HepG2 (cell line): ENCODE results near the gene PUM1. TPM values are rescaled to one million over a fixed set of nuclear protein-coding genes. Genes with fewer than 3 reads are reported as not detected.
A peak's percentile ranks its signal among the peaks of the same experiment; 100 is the strongest.

Experiments
- CCDC6 ChIP-seq: sonication (generic); formaldehyde crosslinking; IDR thresholded peaks from 2 replicates; pipeline ENCODE4 v1.8.1; 2022; ENCODE audit warnings: mild to moderate bottlenecking, missing genetic modification reagents, moderate library complexity
- ELF1 ChIP-seq: sonication (generic); formaldehyde crosslinking; IDR thresholded peaks from 2 replicates; pipeline ENCODE4 v1.4.0; 2020; ENCODE audit warnings: missing genetic modification reagents
- FOXO4 ChIP-seq: sonication (generic); formaldehyde crosslinking; conservative IDR thresholded peaks from 2 replicates; pipeline ENCODE4 v1.8.1; 2023; ENCODE audit warnings: missing genetic modification reagents
- GLI4 ChIP-seq: sonication (generic); formaldehyde crosslinking; IDR thresholded peaks from 2 replicates; pipeline ENCODE4 v1.5.1; 2020; ENCODE audit warnings: missing genetic modification reagents, mild to moderate bottlenecking, moderate library complexity, borderline replicate concordance
- HNRNPK ChIP-seq: fragments of 200-400 bp; formaldehyde crosslinking; IDR thresholded peaks from 2 replicates; pipeline ENCODE4 v1.6.1; 2018; ENCODE audit warnings: low read length, low read depth, moderate library complexity, mild to moderate bottlenecking; ENCODE audit not compliant: poor library complexity, severe bottlenecking
- KDM2A ChIP-seq: sonication (generic); formaldehyde crosslinking; IDR thresholded peaks from 2 replicates; pipeline ENCODE4 v1.4.0; 2020; ENCODE audit warnings: low read depth, missing genetic modification reagents, borderline replicate concordance
- MYNN ChIP-seq: sonication (generic); formaldehyde crosslinking; IDR thresholded peaks from 2 replicates; pipeline ENCODE4 v1.4.0; 2020; ENCODE audit warnings: mild to moderate bottlenecking, low read depth, missing genetic modification reagents
- PHB2 ChIP-seq: fragments of 450-650 bp; IDR thresholded peaks from 2 replicates; pipeline ENCODE4 v1.6.1; 2018; ENCODE audit not compliant: partially characterized antibody
- TAF15 ChIP-seq: fragments of 200-400 bp; formaldehyde crosslinking; IDR thresholded peaks from one replicate; pipeline ENCODE4 v1.6.1; 2018; ENCODE audit warnings: mild to moderate bottlenecking, low read depth, low read length; ENCODE audit not compliant: poor library complexity, severe bottlenecking
- TEAD3 ChIP-seq: optimal IDR thresholded peaks from 2 replicates; pipeline ENCODE3; 2016; ENCODE audit warnings: borderline replicate concordance
- ZIK1 ChIP-seq: sonication (generic); formaldehyde crosslinking; IDR thresholded peaks from 2 replicates; pipeline ENCODE4 v1.5.0; 2020; ENCODE audit warnings: mild to moderate bottlenecking, low read depth, missing genetic modification reagents, borderline replicate concordance
- ZNF207 ChIP-seq: fragments of 450-650 bp; IDR thresholded peaks from 2 replicates; pipeline ENCODE4 v1.6.1; 2016; ENCODE audit warnings: antibody characterized with exemption, borderline replicate concordance
- ZNF335 ChIP-seq: sonication (generic); formaldehyde crosslinking; IDR thresholded peaks from 2 replicates; pipeline ENCODE4 v1.4.0; 2020; ENCODE audit warnings: missing genetic modification reagents
- ZNF343 ChIP-seq: sonication (generic); formaldehyde crosslinking; IDR thresholded peaks from 2 replicates; pipeline ENCODE4 v1.4.0; 2020; ENCODE audit warnings: mild to moderate bottlenecking, missing genetic modification reagents
- ZNF431 ChIP-seq: sonication (generic); formaldehyde crosslinking; IDR thresholded peaks from 2 replicates; pipeline ENCODE4 v1.9.0; 2022; ENCODE audit warnings: missing genetic modification reagents, low read depth, mild to moderate bottlenecking, borderline replicate concordance
- ZNF556 ChIP-seq: sonication (generic); formaldehyde crosslinking; IDR thresholded peaks from 2 replicates; pipeline ENCODE4 v1.4.0; 2020; ENCODE audit warnings: mild to moderate bottlenecking, missing genetic modification reagents, borderline replicate concordance
- polyA plus RNA-seq, 8 experiments: library from polyadenylated mRNA; depleted of rRNA in 3 of 8; stranded (reverse) in 7 of 8; unstranded in 1 of 8; fragments of >200 nt; fragmentation: Illumina TruSeq in 4 of 8; extraction: Trizol in 4 of 8; gene quantifications; 2 replicates each; pipeline versions ENCODE4 v1.2.1 to v1.2.3, GENCODE V29; 2011 to 2016; ENCODE audit warnings: low read depth in 4 of 8, missing spikeins in 1 of 8, mixed read lengths in 1 of 8; ENCODE audit not compliant: insufficient read depth in 1 of 8
- total RNA-seq, 5 experiments: library from RNA; depleted of rRNA; stranded (reverse); fragments of >200 nt; fragmentation: Illumina TruSeq; extraction: Trizol; gene quantifications; 2 replicates each; pipeline ENCODE4 v1.2.3, GENCODE V29; 2016; ENCODE audit warnings: low read depth in 1 of 5
- TF ChIP-seq, protein P1 (sequence below): sonication (generic); formaldehyde crosslinking; IDR thresholded peaks from 2 replicates; pipeline ENCODE4 v1.4.0; 2020; ENCODE audit warnings: missing genetic modification reagents, borderline replicate concordance
- TF ChIP-seq, protein P2 (sequence below): sonication (generic); formaldehyde crosslinking; IDR thresholded peaks from 2 replicates; pipeline ENCODE4 v1.9.0; 2021; ENCODE audit warnings: missing genetic modification reagents, borderline replicate concordance
- TF ChIP-seq, protein P3 (sequence below): sonication (generic); formaldehyde crosslinking; IDR thresholded peaks from 2 replicates; pipeline ENCODE4 v1.4.0; 2020; ENCODE audit warnings: missing genetic modification reagents, mild to moderate bottlenecking, borderline replicate concordance
- TF ChIP-seq, protein P4 (sequence below): sonication (generic); formaldehyde crosslinking; IDR thresholded peaks from 2 replicates; pipeline ENCODE4 v1.5.0; 2020; ENCODE audit warnings: mild to moderate bottlenecking, missing genetic modification reagents, borderline replicate concordance

PUM1 gene
- total and polyA plus RNA-seq, 2 of the 13 experiments (the other 11 are each of a cell fraction or from before 2014, with no cell fraction given), result 64.7 to 91.0 TPM

DNA sequence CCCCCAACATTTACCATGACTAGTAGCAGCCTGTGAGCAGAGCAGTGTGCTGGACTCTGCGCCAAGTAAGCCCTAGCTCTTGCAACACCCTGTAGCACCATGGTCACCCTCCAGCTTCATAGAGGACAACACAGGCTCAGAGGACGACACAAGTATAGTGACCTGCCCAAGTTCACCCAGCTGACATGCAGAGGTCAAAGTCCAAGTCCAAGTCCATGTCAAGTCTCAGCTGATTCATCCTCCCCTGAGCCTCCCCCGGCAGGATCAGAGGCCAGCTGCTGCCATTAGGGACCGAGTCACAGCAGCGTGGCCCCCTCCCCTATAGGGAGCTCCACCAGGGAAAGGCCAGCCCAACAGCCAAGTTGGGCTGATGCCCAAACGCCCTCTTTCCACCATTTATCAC lies 172.8 kb downstream of the PUM1 start (continued):
- TF ChIP-seq, protein P1, sequence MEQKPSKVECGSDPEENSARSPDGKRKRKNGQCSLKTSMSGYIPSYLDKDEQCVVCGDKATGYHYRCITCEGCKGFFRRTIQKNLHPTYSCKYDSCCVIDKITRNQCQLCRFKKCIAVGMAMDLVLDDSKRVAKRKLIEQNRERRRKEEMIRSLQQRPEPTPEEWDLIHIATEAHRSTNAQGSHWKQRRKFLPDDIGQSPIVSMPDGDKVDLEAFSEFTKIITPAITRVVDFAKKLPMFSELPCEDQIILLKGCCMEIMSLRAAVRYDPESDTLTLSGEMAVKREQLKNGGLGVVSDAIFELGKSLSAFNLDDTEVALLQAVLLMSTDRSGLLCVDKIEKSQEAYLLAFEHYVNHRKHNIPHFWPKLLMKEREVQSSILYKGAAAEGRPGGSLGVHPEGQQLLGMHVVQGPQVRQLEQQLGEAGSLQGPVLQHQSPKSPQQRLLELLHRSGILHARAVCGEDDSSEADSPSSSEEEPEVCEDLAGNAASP (CRISPR knock-in tag), result peak; percentile 54; the same call in 1 of the 2 replicates
- TF ChIP-seq MYNN (CRISPR knock-in tag) (no peak), ZNF335 (no peak), ELF1 (CRISPR knock-in tag) (no peak), ZIK1 (CRISPR knock-in tag) (no peak), KDM2A (CRISPR knock-in tag) (0 out of 2 replicates have a peak, but pooled peaks have one; percentile 20), CCDC6 (CRISPR knock-in tag) (no peak), HNRNPK (no peak), PHB2 (no peak), ZNF556 (CRISPR knock-in tag) (no peak), TEAD3 (CRISPR knock-in tag) (peak; percentile 50), TAF15 (no peak), GLI4 (CRISPR knock-in tag) (no peak), FOXO4 (no peak), ZNF431 (0 out of 2 replicates have a peak, but pooled peaks have one; percentile 63), ZNF207 (no peak), ZNF343 (CRISPR knock-in tag) (no peak)
- TF ChIP-seq, protein P2, sequence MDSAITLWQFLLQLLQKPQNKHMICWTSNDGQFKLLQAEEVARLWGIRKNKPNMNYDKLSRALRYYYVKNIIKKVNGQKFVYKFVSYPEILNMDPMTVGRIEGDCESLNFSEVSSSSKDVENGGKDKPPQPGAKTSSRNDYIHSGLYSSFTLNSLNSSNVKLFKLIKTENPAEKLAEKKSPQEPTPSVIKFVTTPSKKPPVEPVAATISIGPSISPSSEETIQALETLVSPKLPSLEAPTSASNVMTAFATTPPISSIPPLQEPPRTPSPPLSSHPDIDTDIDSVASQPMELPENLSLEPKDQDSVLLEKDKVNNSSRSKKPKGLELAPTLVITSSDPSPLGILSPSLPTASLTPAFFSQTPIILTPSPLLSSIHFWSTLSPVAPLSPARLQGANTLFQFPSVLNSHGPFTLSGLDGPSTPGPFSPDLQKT (CRISPR knock-in tag), result no peak
- TF ChIP-seq, protein P3, sequence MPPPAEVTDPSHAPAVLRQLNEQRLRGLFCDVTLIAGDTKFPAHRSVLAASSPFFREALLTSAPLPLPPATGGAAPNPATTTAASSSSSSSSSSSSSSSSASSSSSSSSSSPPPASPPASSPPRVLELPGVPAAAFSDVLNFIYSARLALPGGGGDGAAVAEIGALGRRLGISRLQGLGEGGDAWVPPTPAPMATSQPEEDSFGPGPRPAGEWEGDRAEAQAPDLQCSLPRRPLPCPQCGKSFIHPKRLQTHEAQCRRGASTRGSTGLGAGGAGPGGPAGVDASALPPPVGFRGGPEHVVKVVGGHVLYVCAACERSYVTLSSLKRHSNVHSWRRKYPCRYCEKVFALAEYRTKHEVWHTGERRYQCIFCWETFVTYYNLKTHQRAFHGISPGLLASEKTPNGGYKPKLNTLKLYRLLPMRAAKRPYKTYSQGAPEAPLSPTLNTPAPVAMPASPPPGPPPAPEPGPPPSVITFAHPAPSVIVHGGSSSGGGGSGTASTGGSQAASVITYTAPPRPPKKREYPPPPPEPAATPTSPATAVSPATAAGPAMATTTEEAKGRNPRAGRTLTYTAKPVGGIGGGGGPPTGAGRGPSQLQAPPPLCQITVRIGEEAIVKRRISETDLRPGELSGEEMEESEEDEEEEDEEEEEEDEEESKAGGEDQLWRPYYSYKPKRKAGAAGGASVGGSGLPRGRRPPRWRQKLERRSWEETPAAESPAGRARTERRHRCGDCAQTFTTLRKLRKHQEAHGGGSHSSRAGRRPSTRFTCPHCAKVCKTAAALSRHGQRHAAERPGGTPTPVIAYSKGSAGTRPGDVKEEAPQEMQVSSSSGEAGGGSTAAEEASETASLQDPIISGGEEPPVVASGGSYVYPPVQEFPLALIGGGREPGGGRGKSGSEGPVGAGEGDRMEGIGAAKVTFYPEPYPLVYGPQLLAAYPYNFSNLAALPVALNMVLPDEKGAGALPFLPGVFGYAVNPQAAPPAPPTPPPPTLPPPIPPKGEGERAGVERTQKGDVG (CRISPR knock-in tag), result no peak
- TF ChIP-seq, protein P4, sequence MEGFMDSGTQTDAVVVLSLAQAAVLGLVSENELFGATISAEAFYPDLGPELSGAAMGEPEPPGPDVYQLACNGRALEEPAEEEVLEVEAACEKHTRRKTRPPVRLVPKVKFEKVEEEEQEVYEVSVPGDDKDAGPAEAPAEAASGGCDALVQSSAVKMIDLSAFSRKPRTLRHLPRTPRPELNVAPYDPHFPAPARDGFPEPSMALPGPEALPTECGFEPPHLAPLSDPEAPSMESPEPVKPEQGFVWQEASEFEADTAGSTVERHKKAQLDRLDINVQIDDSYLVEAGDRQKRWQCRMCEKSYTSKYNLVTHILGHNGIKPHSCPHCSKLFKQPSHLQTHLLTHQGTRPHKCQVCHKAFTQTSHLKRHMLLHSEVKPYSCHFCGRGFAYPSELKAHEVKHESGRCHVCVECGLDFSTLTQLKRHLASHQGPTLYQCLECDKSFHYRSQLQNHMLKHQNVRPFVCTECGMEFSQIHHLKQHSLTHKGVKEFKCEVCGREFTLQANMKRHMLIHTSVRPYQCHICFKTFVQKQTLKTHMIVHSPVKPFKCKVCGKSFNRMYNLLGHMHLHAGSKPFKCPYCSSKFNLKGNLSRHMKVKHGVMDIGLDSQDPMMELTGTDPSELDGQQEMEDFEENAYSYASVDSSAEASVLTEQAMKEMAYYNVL (CRISPR knock-in tag), result no peak
